Astrocyte of the spinal cord (primary cell): ENCODE data around the gene TPRN.

Experiments
- DNase-seq: peaks from one replicate; pipeline ENCODE4 v3.0.0; 2011; ENCODE audit warnings: low read depth, low spot score
- H3K4me3 ChIP-seq: 2 replicates; pipeline ENCODE4 v1.5.1; 2011; ENCODE audit warnings: low read depth, mild to moderate bottlenecking, low read length, moderate library complexity
- in situ Hi-C: cut with HindIII; loops from 2 replicates; pipeline ENCODE4 v1.10.0; 2017; ENCODE audit warnings: low sequenced_read_pairs
- TF ChIP-seq, protein P1 (sequence below): IDR thresholded peaks from 2 replicates; pipeline ENCODE4 v1.5.1; 2012; ENCODE audit warnings: low read depth, mild to moderate bottlenecking, low read length, inconsistent platforms

Gene TPRN

DNA sequence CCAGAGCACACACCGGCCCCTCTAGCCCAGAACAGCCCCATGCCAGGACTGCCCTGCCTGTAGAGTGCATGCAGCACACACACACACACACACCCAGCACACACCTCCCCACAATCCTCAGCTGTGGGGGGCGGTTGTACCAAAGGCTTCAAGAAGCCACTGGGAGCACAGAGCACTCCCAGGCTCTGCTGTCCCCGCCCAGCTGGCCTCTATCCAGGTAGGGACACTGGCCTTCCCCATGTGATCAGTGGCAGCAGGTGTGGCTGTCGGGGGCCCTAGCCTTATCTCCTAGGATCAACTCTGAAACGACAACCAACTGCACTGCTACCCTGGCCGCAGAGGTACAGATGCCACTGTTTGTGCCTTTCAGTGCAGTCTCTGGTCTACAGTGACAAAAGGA is 14.2 kb downstream of the TPRN start:
- H3K4me3 ChIP-seq: no peak overlapping the region
- in situ Hi-C loops: no loop called here
- DNase-seq: no peak
- TF ChIP-seq, protein P1, sequence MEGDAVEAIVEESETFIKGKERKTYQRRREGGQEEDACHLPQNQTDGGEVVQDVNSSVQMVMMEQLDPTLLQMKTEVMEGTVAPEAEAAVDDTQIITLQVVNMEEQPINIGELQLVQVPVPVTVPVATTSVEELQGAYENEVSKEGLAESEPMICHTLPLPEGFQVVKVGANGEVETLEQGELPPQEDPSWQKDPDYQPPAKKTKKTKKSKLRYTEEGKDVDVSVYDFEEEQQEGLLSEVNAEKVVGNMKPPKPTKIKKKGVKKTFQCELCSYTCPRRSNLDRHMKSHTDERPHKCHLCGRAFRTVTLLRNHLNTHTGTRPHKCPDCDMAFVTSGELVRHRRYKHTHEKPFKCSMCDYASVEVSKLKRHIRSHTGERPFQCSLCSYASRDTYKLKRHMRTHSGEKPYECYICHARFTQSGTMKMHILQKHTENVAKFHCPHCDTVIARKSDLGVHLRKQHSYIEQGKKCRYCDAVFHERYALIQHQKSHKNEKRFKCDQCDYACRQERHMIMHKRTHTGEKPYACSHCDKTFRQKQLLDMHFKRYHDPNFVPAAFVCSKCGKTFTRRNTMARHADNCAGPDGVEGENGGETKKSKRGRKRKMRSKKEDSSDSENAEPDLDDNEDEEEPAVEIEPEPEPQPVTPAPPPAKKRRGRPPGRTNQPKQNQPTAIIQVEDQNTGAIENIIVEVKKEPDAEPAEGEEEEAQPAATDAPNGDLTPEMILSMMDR: no peak

DNA sequence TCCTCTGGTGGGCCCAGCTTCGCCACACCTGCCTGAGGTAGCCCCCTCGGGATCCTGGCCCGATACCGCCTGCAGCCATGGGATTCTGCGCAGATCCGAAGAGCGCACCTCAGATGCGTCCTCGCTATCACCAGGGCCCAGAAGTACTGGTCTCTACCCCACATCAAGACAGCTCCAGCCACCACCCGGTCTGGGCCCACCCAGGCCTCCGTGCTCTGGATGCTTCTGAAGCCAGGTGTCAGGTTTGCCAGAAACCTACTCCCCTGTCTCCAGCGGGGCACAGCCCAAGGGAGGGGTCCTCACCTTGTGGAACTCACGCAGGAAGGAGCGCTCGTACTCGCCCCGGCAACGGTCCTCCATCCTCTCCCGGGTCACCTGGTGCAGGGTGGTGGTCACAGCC is 14.6 kb downstream of the TPRN start:
- TF ChIP-seq, protein P1: no peak
- DNase-seq: no peak
- in situ Hi-C loops: no loop called here
- no peak overlapping the region for H3K4me3 ChIP-seq

DNA sequence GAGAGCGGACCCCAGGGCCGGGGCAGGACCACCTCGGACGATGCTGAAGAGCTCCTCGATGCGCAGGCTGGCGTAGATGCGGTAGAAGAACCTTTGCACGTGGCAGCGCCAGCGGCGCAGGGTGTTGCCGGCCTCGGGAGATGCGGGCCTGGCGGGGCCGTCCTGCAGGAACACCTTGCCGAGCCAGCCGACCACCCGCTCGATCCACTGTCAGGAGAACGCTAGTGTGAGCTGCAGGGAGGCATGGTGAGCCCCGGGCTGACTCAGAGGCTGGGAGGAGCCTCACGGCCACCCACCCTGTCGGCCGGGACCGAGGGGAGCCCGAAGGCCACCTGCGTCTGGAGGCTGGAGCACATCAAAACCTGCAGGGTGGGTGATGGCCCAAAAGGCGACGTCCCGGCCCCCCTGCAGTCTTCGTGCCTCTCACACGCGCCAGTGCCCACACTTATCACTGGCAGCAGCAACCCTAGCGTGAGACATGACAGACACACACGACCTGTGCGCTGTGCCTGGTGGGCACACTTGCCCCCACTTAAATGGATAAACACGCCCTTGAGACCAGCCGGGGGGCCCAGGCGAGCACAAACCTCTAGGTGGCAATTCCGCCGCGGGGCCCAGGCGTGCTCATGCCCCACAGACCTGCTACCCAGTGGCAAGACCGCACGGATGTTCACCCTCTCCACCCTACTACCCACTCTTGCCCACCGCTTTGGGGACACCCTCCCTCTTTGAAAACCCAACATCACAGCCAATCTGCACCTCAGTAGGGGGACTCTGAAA is 15.5 kb downstream of the TPRN start:
- in situ Hi-C loops: no loop called here
- H3K4me3 ChIP-seq: no peak overlapping the region
- TF ChIP-seq, protein P1: no peak
- DNase-seq: no peak

DNA sequence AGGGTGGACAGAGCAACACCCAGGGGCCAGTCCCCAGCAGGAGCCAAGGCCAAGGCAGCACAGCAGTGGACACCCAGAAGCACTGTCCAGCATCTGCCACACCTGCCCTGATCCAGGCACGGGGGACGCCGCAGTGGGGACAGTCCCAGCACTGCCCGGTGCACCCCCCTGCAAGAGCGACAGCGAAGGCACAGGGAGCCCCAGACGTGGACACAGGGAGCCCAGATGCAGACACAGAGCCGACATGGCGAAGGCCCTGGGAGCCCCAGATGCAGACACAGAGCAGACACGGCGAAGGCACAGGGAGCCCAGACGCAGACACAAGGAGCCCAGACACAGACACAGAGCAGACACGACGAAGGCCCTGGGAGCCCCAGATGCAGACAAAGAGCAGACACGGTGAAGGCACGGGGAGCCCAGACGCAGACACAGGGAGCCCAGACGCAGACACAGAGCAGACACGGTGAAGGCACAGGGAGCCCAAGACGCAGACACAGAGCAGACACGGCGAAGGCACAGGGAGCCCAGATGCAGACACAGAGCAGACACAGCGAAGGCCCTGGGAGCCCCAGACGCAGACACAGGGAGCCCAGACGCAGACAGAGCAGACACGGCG is 16.5 kb downstream of the TPRN start:
- H3K4me3 ChIP-seq: no peak overlapping the region
- TF ChIP-seq, protein P1: no peak
- no peak for DNase-seq
- in situ Hi-C loops: no loop called here

DNA sequence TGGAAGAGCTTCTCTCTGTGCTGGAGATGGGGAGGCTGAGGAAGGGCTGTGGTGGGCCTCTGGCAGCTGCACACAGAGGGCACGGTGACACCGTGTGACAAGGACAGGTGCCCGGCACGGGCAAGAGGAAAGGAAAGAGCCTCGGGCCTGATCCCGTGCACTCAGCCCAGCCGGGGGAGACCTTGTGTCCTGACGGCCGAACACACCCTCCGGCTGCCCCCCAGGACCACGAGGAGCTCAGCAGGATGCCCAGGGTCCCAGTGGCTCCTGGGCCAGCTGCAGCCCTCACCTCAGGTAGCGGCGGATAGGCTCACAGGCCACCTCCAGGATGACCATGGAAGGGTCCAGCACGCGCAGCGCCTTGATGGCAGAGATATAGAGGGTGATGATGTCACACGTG is 17.7 kb downstream of the TPRN start:
- no peak for DNase-seq
- TF ChIP-seq, protein P1: no peak
- in situ Hi-C loops: no loop called here
- no peak overlapping the region for H3K4me3 ChIP-seq

DNA sequence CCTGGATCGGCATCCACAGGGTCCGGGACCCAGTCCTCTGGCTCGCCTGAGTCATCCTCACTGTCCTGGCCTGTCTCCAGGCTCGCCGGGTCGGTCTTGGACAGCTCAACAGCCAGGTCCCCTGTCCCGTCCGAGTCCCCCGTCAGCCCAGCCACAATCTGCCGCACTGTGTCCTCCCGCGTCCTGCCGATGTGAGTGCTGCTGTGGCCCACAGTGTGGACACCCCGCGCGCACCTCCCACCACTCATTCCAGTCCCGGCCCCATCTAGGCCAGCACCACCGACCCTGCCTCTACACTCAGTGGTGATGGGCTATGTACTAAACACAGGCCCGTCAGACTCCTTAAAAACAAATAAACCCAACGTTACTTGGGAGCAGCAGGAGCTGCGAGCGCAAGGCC is 18.9 kb downstream of the TPRN start:
- in situ Hi-C loops: no loop called here
- TF ChIP-seq, protein P1: no peak
- no peak for DNase-seq
- no peak overlapping the region for H3K4me3 ChIP-seq
